Epithelial cell of prostate (primary cell): ENCODE results near the gene GTF2A1L.

ENCODE experiments used
- DNase-seq: peaks from one replicate; pipeline ENCODE4 v3.0.0-alpha.2; 2011; ENCODE audit warnings: low read depth, low spot score
- H3K27ac ChIP-seq: fragments of 450-650 bp; 2 replicates; pipeline ENCODE4 v1.5.1; 2017; ENCODE audit warnings: mild to moderate bottlenecking

GTF2A1L gene

DNA sequence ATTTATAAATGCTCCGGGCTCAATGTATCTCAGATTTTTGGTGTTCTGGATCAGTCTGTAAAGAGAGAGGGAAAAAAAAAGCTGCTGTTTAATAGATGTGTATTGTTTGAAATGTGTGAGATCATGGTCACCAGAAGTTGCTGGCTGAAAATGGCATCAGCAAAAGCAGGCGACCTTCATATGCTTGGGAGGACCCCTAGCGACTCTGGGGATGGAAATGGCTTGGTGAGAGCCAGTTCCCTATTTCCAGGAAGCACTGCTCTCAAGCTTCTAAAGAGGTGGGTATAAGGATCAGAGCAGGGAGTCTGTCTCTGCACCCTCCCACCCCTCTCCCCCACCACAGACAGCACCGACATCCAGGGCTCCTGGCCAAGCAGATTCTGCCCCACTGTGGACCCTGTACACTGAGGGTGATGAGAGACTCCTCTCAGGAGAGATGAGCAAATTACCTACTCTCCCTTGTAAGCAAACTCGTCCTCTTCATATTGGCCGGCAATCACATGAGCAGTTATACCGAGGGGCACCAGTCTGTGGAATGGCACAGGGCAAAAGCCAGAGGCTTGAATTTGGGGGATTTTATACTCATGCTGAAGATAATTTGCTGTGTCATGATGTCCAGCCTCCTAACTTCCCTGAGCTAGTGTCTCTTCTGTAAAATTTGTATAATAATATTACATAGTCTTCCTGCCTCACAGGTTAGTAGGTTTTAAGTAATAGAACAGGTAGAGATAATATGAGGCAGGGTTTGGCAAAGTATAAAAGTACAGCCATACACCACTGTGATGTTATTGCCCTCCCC lies 108.2 kb downstream of the GTF2A1L start:
- DNase-seq: no peak
- no peak overlapping the region for H3K27ac ChIP-seq

- no peak for DNase-seq
- no peak overlapping the region for H3K27ac ChIP-seq
These were observed 109.9 kb downstream of the GTF2A1L start for GRCh38 chr2:48727560-48727959.

- no peak overlapping the region for H3K27ac ChIP-seq
- DNase-seq: no peak
These were observed 110.6 kb downstream of the GTF2A1L start for GRCh38 chr2:48728295-48728694.

- DNase-seq: no peak
- H3K27ac ChIP-seq: no peak overlapping the region
These were observed 111.2 kb downstream of the GTF2A1L start for GRCh38 chr2:48728840-48729239.
